Posterior cingulate gyrus (tissue), 11 donors: ENCODE results near the gene MAT2A.

Experiments
- DNase-seq, 10 donors: peaks; one replicate each; pipeline versions ENCODE4 v3.0.0 to v3.0.0-alpha.2; 2020 to 2021; ENCODE audit warnings: mixed read lengths in 3 of 10
- intact Hi-C: fragments of 100-400 bp; cut with DNase I; formaldehyde crosslinking; loops from one replicate; pipeline ENCODE4 v1.15.1; 2023

MAT2A gene

DNA sequence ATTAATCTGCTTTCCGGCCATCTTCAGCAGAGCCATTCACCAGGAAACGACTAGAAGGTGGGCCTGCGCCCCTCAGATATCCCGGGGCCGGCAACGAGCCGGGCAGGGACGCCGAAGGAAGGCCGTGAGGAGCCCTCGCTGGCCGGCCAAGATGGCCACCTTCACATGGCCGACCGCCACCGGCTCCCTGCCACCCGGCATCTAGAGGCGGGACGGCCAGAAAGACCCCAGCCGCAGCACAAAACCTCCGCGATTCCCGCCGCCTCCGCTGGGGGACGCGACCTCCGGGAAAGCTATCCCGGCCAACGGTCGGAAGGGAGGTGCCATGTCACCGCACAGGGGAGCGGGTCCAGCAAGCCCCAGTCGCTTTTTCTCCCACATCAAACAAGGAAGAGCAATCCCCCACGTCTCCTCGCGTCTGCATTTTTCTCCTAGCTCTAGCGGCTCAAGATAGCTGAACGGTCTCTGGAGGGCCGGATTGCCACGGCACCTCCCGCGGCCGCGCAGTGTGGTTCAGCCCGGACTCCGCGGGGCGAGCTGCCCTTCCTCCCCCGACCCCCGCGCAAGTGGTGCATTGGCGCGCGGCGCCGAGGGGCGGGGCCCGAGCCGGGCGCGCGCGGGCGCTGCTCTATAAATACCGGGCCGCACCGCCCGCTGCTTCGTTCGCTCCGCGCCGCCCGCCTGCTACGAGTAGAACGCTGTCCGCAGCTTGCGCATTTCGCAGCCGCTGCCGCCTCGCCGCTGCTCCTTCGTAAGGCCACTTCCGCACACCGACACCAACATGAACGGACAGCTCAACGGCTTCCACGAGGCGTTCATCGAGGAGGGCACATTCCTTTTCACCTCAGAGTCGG lies at the start of gene MAT2A:
Gene MAT2A, plus strand, starts transcription at position 662 of the 854 bp plus-strand sequence. Its CDS starts 120 bp downstream, at position 782.
- intact Hi-C loops = loop anchor here (2.0 kb wide), 1 partner anchor 102 kb away; no protein-coding TSS in a partner anchor
- DNase-seq = peak; percentile 88 to 99 (median 92)

DNA sequence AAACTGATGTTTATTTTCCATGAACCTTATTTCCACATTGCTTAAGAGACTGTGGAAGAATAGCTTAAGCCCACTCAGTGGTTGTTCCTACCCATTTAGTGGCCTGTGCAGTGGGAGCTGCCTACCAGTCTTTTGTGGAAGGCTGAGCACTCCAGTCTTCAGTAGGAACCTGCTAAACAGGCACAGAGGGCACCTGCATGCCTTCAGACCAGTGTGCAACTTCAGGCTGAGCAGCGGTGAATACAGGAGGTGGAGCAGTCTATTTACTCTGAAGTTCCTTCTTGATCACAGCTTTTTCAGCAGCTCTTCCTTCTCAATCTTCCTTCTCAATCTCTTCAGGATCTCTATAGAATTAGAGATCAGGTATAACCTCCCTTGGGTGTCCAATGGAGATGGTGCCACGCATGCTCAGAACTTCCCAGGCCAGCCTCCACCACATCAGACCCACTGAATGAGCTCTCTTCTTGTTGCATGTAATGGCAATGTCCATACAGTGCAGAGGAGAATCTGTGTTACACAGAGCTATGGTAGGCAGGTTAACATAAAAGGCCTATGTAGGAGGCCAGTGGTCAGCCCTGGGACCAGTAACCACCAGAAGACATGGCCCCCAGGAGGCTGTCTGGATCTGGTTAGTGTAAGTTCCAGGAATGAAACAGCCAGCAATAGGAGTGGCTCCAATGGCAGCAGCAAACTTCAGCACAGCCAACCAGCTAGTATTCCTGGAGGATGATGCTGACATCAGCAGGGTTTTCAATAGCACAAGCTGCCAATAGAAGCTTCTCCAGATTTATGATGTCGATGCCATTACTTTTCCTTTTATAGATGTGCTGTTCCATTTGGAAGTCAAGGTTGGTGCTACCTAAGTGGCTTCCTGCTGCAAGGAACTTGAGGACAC lies 47.9 kb upstream of the MAT2A start:
- intact Hi-C loops = no loop called here
- DNase-seq = peak in 1 of 10 donors; percentile 6

DNA sequence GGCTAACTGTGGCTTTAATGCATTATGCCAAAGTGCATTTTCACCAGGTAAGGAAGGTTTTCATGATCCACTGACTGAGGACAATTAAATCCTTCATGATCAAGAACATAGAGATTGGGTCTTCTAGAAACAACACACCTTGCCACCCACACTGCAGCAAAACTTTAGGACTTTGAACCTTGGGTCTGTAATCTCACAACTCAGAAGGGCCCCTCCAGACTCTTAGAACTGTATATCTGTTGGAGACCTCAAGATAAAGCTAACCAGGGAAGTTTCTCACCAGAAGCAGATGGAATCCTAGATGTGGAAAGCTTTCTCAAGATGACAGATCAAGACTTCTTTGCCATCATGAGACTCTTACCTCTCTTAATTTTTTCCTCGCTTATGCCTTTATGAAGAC lies 42.5 kb upstream of the MAT2A start:
- DNase-seq = no peak
- intact Hi-C loops = no loop called here

DNA sequence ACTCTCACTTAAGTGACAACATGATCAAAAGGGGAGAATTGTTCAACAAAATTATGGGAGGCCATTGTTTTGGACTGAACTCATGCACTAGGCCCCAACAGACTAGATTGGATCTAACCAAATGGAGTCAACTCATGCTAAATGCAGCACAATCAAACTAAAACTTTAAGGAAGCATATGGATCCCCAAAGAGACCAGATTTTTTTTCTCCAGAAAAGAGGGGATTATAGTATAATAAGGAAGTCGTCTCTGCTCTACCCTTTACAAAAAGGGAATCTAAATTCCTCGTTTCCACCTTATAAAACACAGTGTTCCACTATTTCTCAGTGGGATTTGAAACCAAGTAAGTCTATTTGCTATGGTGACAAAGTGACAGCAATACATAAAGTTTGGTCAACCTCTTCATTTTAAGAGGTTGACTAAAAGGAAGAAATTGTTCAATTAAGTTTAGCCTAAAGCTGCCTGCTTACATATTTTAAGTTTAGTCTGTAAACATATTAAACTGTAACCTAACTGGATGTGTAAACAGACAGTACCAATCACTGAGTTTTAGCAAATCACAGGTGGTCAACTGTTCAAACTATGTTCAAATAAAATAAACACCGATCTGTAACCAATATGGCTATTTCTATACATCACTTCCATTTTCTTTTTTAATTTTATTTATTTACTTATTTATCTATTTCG lies 40.9 kb upstream of the MAT2A start:
- intact Hi-C loops = no loop called here
- no peak for DNase-seq

DNA sequence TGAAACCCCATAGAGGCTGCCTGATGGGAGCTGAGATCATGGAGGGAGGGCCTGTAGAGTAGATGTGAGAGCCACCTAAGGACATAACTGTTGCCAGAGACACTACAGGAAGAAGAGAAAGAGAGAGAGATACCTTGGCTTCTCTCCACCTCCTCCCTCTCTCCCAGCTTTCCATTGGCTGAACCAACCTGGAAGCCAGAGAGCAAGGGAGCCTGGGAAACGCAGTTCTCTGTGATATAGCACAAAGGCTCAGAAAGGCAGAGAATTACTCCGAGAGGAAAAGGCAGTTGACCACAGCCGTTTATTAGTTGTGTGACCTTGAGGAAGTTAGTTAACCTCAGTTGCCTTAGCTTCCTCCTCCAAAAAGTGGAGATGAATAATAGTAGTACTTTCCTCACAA lies 37.7 kb upstream of the MAT2A start:
- intact Hi-C loops = no loop called here
- DNase-seq = peak in 1 of 10 donors; percentile 18

DNA sequence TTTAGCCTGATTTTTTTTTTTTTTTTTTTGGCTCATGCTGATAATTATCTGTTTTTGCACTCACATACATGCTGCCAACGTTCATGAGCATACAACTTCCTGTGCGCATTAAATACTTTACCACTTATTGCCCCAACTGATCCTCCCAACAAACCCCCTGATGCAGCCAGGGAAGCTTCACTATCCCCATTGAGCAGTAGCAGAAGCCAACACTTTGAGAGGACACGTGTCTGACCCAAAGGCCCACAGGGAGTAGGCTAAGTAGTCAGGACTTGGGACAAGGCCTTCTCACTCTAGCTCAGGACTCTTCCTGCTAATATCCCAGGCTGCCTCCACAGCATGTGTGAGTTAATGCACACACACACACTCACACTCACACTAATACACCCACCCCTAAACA lies 36.2 kb upstream of the MAT2A start:
- intact Hi-C loops = no loop called here
- DNase-seq = no peak

DNA sequence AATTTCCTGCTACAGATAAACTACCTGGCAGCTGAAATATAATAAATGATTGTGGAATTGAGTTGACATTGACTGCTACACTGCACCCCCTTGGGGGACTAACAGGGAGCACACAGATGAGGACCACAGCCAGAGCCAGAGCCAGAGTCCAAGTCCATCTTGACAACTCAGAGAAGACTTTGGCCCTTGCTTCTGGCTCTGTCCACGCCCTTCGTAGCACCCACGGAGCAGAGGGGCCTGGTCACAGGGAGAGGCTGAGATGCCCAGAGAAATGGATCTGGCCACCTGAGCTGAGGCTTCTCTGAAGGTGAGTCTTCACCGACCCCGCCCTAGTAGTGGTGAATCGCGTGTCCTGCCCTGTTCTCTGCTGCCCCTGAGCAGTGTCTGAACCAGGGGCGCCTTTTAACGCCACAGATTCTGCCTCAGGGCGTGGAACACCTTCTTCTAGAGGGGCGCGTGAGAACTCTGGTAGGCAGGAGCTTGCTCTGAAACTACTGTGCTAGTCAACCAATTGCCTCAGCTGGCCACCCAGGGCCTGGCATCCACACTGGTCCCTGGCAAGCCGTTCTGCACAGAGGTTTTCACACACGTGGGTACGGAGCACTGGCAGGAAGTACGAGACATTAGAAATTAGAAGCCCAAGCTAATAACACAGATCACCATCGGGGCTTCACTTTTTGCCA lies 35.7 kb upstream of the MAT2A start:
- intact Hi-C loops = no loop called here
- peak in 2 of 10 donors; percentile 16 to 57 for DNase-seq

DNA sequence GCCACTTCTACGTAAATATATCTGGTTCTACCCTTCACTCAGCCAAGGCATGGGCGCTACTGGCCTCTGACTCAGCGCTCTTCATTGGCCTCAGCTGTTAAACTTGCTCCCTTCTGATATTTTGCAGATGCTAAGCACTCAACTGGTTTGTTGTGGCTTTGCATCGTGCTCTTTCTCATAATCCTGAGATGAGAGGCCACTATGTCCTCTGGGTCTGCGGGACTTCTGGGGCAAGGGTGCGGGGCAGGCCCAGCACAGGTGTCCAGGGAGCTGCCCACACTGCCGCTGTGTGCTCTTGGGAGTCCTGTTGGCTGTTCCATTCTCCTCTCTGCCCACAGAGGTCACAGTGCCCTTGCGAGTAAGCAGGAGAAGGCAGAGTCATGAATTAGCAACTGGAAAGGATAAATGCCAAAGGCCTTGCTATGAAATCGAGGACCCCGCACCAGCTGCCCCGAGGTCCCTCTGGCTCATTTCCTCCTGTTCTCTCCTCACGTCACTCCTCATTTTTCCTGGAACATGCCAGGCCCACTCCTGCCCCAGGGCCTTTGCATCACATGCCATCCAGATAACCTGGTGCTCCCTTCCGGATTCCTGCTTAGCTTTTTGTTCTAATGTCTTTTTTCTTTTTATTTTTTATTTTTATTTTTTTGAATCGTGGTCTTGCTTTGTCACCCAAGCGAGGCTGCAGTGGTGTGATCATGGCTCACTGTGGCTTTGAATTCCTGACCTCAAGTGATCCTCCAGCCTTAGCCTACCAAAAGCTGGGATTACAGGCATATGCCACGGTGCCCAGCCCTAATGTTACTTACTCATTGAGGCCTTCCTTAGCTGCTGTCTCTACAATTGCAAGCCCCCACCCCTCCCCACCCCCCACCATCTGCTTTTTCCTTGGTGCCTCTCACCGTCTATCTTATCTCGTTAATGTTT lies 34.9 kb upstream of the MAT2A start:
- intact Hi-C loops = no loop called here
- peak in 1 of 10 donors; percentile 26 for DNase-seq

DNA sequence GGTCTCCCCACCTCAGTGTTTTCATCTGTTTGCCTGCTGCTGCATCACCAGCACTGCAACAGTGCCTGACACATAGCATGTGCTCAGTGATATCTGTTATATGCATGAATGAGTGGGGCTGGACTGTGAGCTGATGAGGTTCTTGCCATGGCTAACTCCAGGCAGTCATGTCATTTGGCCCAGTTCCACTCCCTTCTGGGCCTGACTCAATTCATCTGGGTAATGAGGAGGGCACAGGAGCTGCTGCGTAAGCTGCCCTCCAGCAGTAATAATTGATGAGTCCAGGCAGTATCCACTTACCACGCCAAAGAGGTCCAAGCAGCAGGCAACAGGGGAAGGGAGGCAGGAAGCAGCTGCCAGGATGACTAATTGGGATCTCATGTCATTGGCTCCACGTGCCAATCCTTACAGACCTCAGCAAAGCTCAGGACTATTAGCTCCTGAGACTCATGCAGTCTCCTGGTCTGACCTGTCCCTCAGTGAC lies 34.1 kb upstream of the MAT2A start:
- no peak for DNase-seq
- intact Hi-C loops = no loop called here

DNA sequence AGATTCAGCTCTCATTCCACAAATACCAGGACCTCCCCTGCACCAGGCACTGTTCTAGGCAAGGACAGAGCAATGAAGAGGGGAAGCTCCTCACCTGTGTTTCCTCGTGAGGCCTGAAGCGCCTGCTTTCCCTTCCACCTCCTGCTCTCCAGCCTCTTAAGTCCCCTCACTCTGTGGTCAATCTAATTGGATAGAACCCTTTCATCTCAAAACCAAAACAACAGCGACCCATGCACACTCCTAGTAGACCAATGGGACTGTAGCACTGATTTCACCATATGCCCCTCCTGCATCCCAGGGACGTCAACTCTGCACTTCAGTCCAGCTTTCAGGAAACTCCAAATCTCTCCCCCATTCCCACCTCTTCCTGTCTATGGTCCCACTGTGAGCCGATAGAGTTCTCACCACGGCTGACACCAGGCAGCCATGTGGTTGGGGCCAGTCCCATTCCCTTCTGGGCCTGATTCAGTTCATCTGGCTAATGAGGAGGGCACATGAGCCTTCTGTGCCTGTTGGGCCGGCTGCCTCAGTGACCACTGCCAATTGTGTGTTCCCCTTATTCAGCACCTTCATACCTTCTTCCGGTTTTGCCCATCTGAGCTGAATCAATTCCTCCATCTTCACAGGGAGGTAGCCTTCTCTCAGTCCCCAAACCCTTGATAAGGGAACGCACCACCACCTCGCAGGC lies 33.3 kb upstream of the MAT2A start:
- DNase-seq = no peak
- intact Hi-C loops = no loop called here

DNA sequence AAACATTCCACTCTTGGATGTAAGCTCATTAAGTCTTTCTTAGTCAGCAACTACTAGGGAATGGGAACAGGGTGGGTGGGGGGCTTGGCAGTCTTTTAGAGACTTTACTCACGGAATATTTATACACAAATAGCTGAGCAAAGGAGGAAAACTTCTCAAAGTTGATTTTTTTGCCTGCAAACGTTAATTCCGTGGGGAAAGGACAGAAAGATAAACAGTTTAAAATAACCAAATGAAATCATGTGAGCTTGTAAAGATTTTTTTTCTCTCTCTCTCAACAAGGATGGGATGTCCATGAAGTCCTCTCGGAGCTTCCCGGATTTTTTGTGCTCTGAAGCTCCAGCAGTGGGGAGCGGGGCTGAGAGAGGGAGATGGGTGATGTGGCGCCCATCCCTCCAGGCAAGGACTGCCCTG lies 32.2 kb upstream of the MAT2A start:
- no peak for DNase-seq
- intact Hi-C loops = no loop called here

DNA sequence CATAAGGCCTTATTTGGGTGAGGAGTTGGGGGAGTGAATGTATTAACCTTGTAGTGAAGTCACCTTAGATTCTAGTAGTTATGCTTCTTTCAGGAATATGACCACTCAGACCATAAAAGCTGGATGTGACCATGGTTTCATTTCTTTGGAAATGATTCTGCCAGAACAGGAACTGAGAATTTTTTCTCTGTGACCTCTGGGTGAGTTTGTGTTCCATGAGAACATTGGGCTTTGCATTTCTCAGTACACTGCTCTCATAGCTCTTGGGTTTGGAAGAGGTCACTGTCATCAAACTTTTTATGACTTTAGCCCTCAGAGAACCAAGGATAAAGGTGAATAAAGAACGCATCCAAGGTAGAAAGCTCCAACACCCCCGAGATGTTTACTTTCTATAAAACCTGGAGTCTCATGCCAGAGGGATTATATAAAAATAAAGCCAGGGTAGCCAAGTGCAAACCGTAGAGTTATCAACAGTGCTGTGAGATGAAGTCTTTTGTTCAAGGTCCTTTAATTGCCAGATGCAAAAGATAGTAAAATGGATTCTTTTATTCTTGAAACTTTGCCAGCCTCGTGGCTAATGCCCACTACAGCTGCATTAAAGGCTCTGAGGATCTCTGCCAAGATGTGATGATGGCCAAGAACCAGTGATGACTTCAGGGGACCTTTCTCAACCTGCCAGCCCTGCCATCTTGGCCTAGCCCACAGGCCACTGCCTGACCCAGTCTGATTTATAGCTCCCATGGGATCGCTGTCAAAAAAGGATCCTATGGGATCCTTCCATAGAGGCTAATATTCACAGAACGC lies 27.8 kb upstream of the MAT2A start:
- intact Hi-C loops = no loop called here
- DNase-seq = no peak

DNA sequence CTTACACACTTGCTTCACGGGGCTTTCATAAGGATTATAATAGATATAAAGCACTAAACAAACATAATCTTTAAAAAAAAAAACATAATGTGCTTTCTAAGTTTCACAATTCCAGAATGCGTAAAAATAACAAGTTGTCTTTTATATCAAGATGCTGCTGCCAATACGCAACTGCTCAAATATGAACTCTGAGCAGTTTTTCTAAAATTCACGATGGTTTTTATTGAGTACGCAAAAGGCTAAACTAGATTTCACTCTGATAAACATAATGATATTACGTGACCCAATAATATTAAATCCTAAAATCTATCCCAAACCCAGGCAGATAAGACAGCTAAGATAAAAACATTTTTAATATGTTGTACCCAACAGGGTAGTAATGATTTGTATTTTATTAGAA lies 24.6 kb upstream of the MAT2A start:
- no peak for DNase-seq
- intact Hi-C loops = no loop called here

DNA sequence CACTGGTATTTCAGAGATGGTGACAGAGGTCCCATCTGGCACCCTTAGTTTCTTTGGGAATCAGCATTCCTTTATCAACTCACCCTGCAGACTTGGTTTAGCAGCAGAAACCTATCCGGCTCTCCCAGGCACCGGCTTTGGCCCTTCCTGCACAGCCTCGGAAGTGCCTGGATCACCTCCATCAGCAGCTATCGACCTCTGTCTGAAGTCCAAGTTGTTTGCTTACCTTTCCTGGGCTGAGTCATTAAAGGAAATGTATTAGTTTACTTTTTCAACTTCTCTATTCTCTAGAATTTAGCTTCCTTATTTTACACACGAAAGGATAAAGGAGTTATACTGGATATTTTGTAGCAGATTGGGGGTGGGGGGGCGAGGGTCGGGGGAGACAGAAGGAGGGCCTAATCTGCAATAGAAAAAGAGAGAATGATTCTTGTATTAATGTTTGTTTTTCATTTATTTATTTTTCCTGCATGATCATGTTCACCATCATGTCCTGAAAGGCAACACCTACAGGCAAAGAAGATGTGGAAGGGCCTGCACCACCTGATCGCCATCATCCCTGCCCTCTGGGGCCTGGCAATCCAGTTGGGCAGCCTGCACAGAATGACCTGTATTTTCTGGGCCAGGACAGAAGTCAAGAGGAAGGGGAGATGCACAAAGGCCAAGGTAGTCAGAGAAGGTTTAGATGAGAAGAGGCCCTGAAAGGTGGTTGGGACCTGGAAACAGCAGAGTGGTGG lies 22.1 kb upstream of the MAT2A start:
- intact Hi-C loops = no loop called here
- no peak for DNase-seq

DNA sequence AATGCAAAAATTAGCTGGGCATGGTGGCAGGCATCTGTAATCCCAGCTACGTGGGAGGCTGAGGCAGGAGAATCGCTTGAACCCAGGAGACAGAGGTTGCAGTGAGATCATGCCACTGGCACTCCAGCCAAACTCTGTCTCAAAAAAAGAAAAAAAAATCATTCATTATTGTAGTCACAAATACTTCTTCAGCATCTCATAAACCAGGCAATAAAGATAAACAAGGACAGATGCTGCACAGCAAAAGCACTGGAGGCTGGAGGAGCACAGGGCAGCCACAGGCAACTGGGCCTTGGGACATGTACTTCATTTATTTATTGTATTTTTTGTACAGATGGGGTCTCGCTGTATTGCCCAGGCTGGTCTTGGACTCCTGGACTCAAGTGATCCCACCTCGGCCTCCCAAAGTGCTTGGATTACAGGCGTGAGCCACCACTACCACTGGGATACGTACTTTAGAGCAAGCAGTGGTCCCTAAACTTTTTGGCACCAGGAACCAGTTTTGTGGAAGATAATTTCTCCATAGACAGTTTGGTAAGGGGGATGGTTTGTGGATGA lies 16.8 kb upstream of the MAT2A start:
- intact Hi-C loops = no loop called here
- peak in 1 of 10 donors; percentile 7 for DNase-seq

DNA sequence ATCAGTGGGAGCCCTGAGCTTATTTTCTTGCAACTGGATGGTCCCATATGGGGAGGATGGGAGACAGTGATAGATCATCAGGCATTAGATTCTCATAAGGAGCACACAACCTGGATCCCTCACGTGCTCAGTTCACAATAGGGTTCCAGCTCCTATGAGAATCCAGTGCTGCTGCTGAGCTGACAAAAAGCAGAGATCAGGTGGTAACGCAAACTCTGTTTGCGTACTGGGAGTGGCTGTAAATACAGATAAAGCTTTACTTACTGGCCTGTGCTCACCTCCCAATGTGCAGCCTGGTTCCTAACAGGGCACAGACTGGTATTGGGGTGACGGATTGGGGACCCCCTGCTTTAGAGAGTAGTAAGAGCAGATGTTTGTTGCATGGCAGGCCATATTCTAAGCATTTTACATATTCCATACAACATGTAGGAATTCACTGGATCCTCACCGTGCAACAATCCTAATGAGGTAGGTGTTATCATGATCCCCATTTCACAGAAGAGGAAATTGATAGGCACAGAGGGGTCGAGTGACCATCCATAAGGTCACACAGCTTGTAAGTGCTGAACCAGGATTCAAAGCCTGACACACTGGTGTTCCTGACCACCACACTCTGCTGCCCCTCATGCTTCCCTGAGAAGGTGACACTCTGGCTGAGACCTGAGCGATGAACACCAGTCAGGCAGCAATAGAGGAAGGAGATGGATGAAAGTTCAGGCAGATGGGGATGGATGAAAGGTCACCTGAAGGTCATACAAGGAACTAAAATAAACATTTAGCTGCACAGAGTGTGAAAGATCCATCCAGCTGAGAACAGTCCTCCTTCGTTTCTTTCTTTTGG lies 15.7 kb upstream of the MAT2A start:
- DNase-seq = peak in 1 of 10 donors; percentile 16
- intact Hi-C loops = no loop called here
